Ovary (tissue), 9 donors: ENCODE measurements around the gene KMT5C. TPM values are rescaled to one million over a fixed set of nuclear protein-coding genes. Genes with fewer than 3 reads are reported as not detected.

ENCODE experiments used
- DNase-seq, 5 donors: peaks; one replicate each; pipeline ENCODE4 v3.0.0-alpha.2; 2019 to 2020
- H3K27ac ChIP-seq, 2 donors: fragments of 200-600 bp; one replicate each; pipeline versions ENCODE4 v1.5.1 to v1.8.0; 2019 to 2022
- H3K27me3 ChIP-seq: fragments of 200-600 bp; one replicate; pipeline ENCODE4 v1.8.0; 2022
- H3K36me3 ChIP-seq: fragments of 200-600 bp; sonication (generic); one replicate; pipeline ENCODE4 v1.5.1; 2019
- H3K4me1 ChIP-seq: one replicate; pipeline ENCODE4 v1.8.1; 2013; ENCODE audit warnings: mild to moderate bottlenecking, moderate library complexity; ENCODE audit not compliant: insufficient read depth
- H3K4me3 ChIP-seq: fragments of 200-600 bp; sonication (generic); one replicate; pipeline ENCODE4 v1.5.1; 2017
- H3K9me3 ChIP-seq, 2 donors: fragments of 200-600 bp in 1 of 2; sonication (generic) in 1 of 2; one replicate each; pipeline versions ENCODE4 v1.5.1 to v1.8.1; 2013 to 2019; ENCODE audit warnings: mild to moderate bottlenecking in 1 of 2, moderate library complexity in 1 of 2
- CTCF ChIP-seq, 3 donors: fragments of 450-650 bp in 2 of 3; fragments of 200-600 bp in 1 of 3; IDR thresholded peaks; one replicate each; pipeline versions ENCODE4 v1.5.1 to v1.8.0; 2016 to 2022; ENCODE audit warnings: antibody characterized with exemption in 3 of 3, mild to moderate bottlenecking in 1 of 3
- EP300 ChIP-seq: sonication (generic); formaldehyde crosslinking; IDR thresholded peaks from one replicate; pipeline ENCODE4 v1.6.1; 2017; ENCODE audit warnings: antibody characterized with exemption
- POLR2A ChIP-seq: fragments of 450-650 bp; IDR thresholded peaks from one replicate; pipeline ENCODE4 v1.6.1; 2017; ENCODE audit warnings: antibody characterized with exemption, mild to moderate bottlenecking, moderate library complexity
- WGBS, 3 donors: extraction: QIAGEN DNeasy Blood & Tissue Kit in 1 of 3; methylation state at CpG; one replicate each; pipeline versions ENCODE4 v1.1.5 to v1.1.7; 2013 to 2017; 5-methylcytosine and 5-hydroxymethylcytosine counted together
- intact Hi-C, 4 donors: fragments of 100-400 bp; cut with DNase I; formaldehyde crosslinking; loops; one replicate each; pipeline versions ENCODE4 v1.11.0 to v1.15.1; 2022 to 2023
- polyA plus RNA-seq, 2 donors: library from polyadenylated mRNA; stranded (reverse); fragments of 200-250 nt in 1 of 2; fragments of 350-450 nt in 1 of 2; fragmentation: Illumina TruSeq in 1 of 2; extraction: RNeasy Lipid Tissue Mini Kit (QIAGEN cat#74804) in 1 of 2; gene quantifications; one replicate each; pipeline ENCODE4 v1.2.3, GENCODE V29; 2013 to 2014
- total RNA-seq, 7 donors: library from RNA; depleted of rRNA in 2 of 7; stranded (reverse); fragments of >200 nt in 2 of 7; fragmentation: NEBNext Ultra II Directional in 3 of 7; extraction: Animal tissue kit (Norgen Biotek cat#: 25700) in 3 of 7; gene quantifications; one replicate each; pipeline versions ENCODE4 v1.1.0 to v1.2.4, GENCODE V29; 2016 to 2023
- donor health status: DM: no; HTN: no; CAD: no; lungs with moderate emphysema.
- donor health status: DM: no; HTN: no; CAD: no.
- donor health status: Bipolar disorder and iron deficiency.
- donor health status: DM: yes; HTN: yes; CAD: no.
- donor health status: DM: no; HTN: no; CAD: no.
- donor health status: DM: yes; HTN: yes; CAD: no.

Gene KMT5C
- total and polyA plus RNA-seq, 9 donors, result 0.37 to 26.2 (median 11.9) TPM

- H3K4me1 ChIP-seq, result no peaks in the 10 kb centered on the region
- intact Hi-C loops, result no loop called here
- no peak overlapping the region for H3K27ac ChIP-seq
- H3K27me3 ChIP-seq, result no peaks in the 10 kb centered on the region
- WGBS, 3 donors, result 59 to 70% (median 68%) methylated on average over 31 to 32 of the region's 32 CpGs
- no peaks in the 10 kb centered on the region for H3K36me3 ChIP-seq
- no peaks in the 10 kb centered on the region for H3K9me3 ChIP-seq
- DNase-seq, result no peak
- H3K4me3 ChIP-seq, result no peak overlapping the region
- no peak for TF ChIP-seq EP300
- no peak for TF ChIP-seq CTCF (IDR thresholded peaks at IDR 0.05)
- no peak for TF ChIP-seq POLR2A
Observed at GRCh38 chr19:55358943-55359908, 19.6 kb downstream of the KMT5C start.

- Histone ChIP-seq H3K4me3 (no peak overlapping the region), H3K9me3 (no peaks in the 10 kb centered on the region), H3K4me1 (no peaks in the 10 kb centered on the region), H3K27me3 (no peaks in the 10 kb centered on the region), H3K36me3 (no peaks in the 10 kb centered on the region), H3K27ac (no peak overlapping the region)
- 89 to 92% (median 92%) methylated on average over 16 of the region's 16 CpGs for WGBS, 3 donors
- no peak for DNase-seq
- intact Hi-C loops, result no loop called here
- no peak for TF ChIP-seq EP300
Observed at GRCh38 chr19:55360902-55361301, 21.2 kb downstream of the KMT5C start.

- WGBS, 3 donors, result 80 to 85% (median 82%) methylated on average over 38 of the region's 38 CpGs
- Histone ChIP-seq H3K36me3 (no peaks in the 10 kb centered on the region), H3K27me3 (no peaks in the 10 kb centered on the region), H3K4me3 (no peak overlapping the region), H3K27ac (no peak overlapping the region), H3K4me1 (no peaks in the 10 kb centered on the region), H3K9me3 (no peaks in the 10 kb centered on the region)
- no peak for TF ChIP-seq EP300
- TF ChIP-seq POLR2A, result no peak
- no peak for TF ChIP-seq CTCF (IDR thresholded peaks at IDR 0.05)
- intact Hi-C loops, result no loop called here
- DNase-seq, result no peak
Observed at GRCh38 chr19:55362174-55362989, 22.7 kb downstream of the KMT5C start.

GRCh38 chr19:55362990-55363716, 23.5 kb downstream of the KMT5C start, which contains the start of gene GARIN5B:
Gene GARIN5B (minus strand): TSS chr19:55363260. CDS start chr19:55363066, 194 bp downstream.
- H3K27ac ChIP-seq, result no peak within 1 kb of the TSS
- intact Hi-C loops, result no loop called here
- H3K9me3 ChIP-seq, result no peaks in the 10 kb centered on the region
- H3K27me3 ChIP-seq, result no peaks in the 10 kb centered on the region
- DNase-seq, result no peak
- H3K4me3 ChIP-seq, result no peak within 1 kb of the TSS
- no peaks in the 10 kb centered on the region for H3K4me1 ChIP-seq
- no peak for TF ChIP-seq EP300
- no peak for TF ChIP-seq POLR2A
- no peak for TF ChIP-seq CTCF (IDR thresholded peaks at IDR 0.05)
- no peaks in the 10 kb centered on the region for H3K36me3 ChIP-seq
- 72 to 78% (median 74%) methylated on average over 25 to 27 of the region's 27 CpGs for WGBS, 3 donors
